Colonic mucosa (tissue), 4 donors: ENCODE results near the gene NSA2. TPM values are rescaled to one million over a fixed set of nuclear protein-coding genes. Genes with fewer than 3 reads are reported as not detected.

Source experiments
- DNase-seq: peaks from one replicate; pipeline ENCODE4 v3.0.0-alpha.2; 2020
- H3K27ac ChIP-seq: fragments of 200-600 bp; one replicate; pipeline ENCODE4 v1.8.0; 2021
- H3K27me3 ChIP-seq: fragments of 200-600 bp; one replicate; pipeline ENCODE4 v1.8.0; 2021
- H3K36me3 ChIP-seq: fragments of 200-600 bp; one replicate; pipeline ENCODE4 v1.8.0; 2021
- H3K4me1 ChIP-seq: fragments of 200-600 bp; one replicate; pipeline ENCODE4 v1.8.0; 2021; ENCODE audit warnings: mild to moderate bottlenecking
- H3K4me3 ChIP-seq: fragments of 200-600 bp; one replicate; pipeline ENCODE4 v1.8.0; 2021
- H3K9ac ChIP-seq, 2 donors: one replicate each; pipeline ENCODE4 v1.7.0; 2013; ENCODE audit warnings: control low read depth in 2 of 2, low read depth in 2 of 2, low read length in 2 of 2
- H3K9me3 ChIP-seq: fragments of 200-600 bp; one replicate; pipeline ENCODE4 v1.8.0; 2021
- CTCF ChIP-seq: fragments of 200-600 bp; IDR thresholded peaks from one replicate; pipeline ENCODE4 v1.8.0; 2022; ENCODE audit warnings: antibody characterized with exemption, mild to moderate bottlenecking
- intact Hi-C: fragments of 100-400 bp; cut with DNase I; formaldehyde crosslinking; loops from one replicate; pipeline ENCODE4 v1.14.1; 2022
- total RNA-seq, 2 donors: library from RNA; stranded (reverse); fragmentation: NEBNext Ultra II Directional in 1 of 2; extraction: Animal tissue kit (Norgen Biotek cat#: 25700) in 1 of 2; gene quantifications; one replicate each; pipeline ENCODE4 v1.2.1, GENCODE V29; 2021
- donor health status: healthy.
- donor health status: DM: no; HTN: no; CAD: no.
- donor health status: DM: no; HTN: no; CAD: no.

Gene NSA2
- total RNA-seq, result 10 to 100 TPM; 55.0 to 56.9 TPM

GRCh38 chr5:74766849-74767578 is at the start of gene NSA2, which contains the start of gene GFM2:
NSA2 (plus strand) TSS chr5:74767249; CDS start chr5:74767361, 112 bp downstream.
GFM2 (minus strand) TSS chr5:74767117; CDS start chr5:74763742, 3,375 bp downstream.
- H3K4me3 ChIP-seq, result peak within 1 kb of the TSS; percentile 96
- peak; percentile 95 for DNase-seq
- TF ChIP-seq CTCF, result no peak
- peaks cover 16% of the 10 kb centered on the region for H3K4me1 ChIP-seq
- H3K27me3 ChIP-seq, result no peaks in the 10 kb centered on the region
- H3K9ac ChIP-seq, result peak within 1 kb of the TSS; percentile 92 to 97
- H3K36me3 ChIP-seq, result no peaks in the 10 kb centered on the region
- no peaks in the 10 kb centered on the region for H3K9me3 ChIP-seq
- peak within 1 kb of the TSS; percentile 68 for H3K27ac ChIP-seq
- intact Hi-C loops, result loop anchor here (5.0 to 10.0 kb wide), 2 partner anchors 72 to 570 kb away; partner anchors contain the start of gene HMGCR

- H3K27ac ChIP-seq, result no peak overlapping the region
- no peaks in the 10 kb centered on the region for H3K27me3 ChIP-seq
- no peak for TF ChIP-seq CTCF
- no peak for DNase-seq
- H3K9me3 ChIP-seq, result no peaks in the 10 kb centered on the region
- H3K4me3 ChIP-seq, result no peak overlapping the region
- intact Hi-C loops, result no loop called here
- no peak overlapping the region for H3K9ac ChIP-seq
- no peaks in the 10 kb centered on the region for H3K36me3 ChIP-seq
- no peaks in the 10 kb centered on the region for H3K4me1 ChIP-seq
Measured at GRCh38 chr5:74717596-74717995, 49.5 kb upstream of the NSA2 start.

GRCh38 chr5:74722271-74722670 is 44.8 kb upstream of the NSA2 start:
- Histone ChIP-seq H3K4me1 (no peaks in the 10 kb centered on the region), H3K27ac (no peak overlapping the region), H3K9me3 (no peaks in the 10 kb centered on the region), H3K36me3 (no peaks in the 10 kb centered on the region), H3K27me3 (no peaks in the 10 kb centered on the region), H3K9ac (no peak overlapping the region), H3K4me3 (no peak overlapping the region)
- intact Hi-C loops, result no loop called here
- DNase-seq, result no peak
- no peak for TF ChIP-seq CTCF

GRCh38 chr5:74725331-74725730 is 41.7 kb upstream of the NSA2 start:
- DNase-seq, result no peak
- Histone ChIP-seq H3K9ac (no peak overlapping the region), H3K9me3 (no peaks in the 10 kb centered on the region), H3K36me3 (peaks cover 2% of the 10 kb centered on the region), H3K4me1 (no peaks in the 10 kb centered on the region), H3K4me3 (no peak overlapping the region), H3K27me3 (no peaks in the 10 kb centered on the region), H3K27ac (no peak overlapping the region)
- no peak for TF ChIP-seq CTCF
- intact Hi-C loops, result no loop called here

- Histone ChIP-seq H3K27ac (no peak overlapping the region), H3K9ac (no peak overlapping the region), H3K4me1 (no peaks in the 10 kb centered on the region), H3K27me3 (no peaks in the 10 kb centered on the region), H3K36me3 (peaks cover 3% of the 10 kb centered on the region), H3K9me3 (no peaks in the 10 kb centered on the region), H3K4me3 (no peak overlapping the region)
- intact Hi-C loops, result loop anchor here (10.0 kb wide), 1 partner anchor 72 kb away; no protein-coding TSS in a partner anchor
- DNase-seq, result no peak
- TF ChIP-seq CTCF, result no peak
Measured at GRCh38 chr5:74736759-74737158, 30.3 kb upstream of the NSA2 start.
